Keratinocyte (primary cell): ENCODE data around the gene NAP1L4.

Experiments used
- CTCF ChIP-seq, 3 experiments: IDR thresholded peaks in 1 of 3; conservative IDR thresholded peaks in 1 of 3; optimal IDR thresholded peaks in 1 of 3; 2 replicates in 2 of 3; 3 replicates in 1 of 3; pipeline versions ENCODE3 to v1.5.1; 2011; ENCODE audit warnings: low read length in 3 of 3, mild to moderate bottlenecking in 3 of 3, moderate library complexity in 2 of 3, control low read depth in 1 of 3, inconsistent platforms in 1 of 3; ENCODE audit not compliant: insufficient read depth in 2 of 3; ENCODE audit errors: extremely low read depth in 1 of 3
- EZH2 ChIP-seq: IDR thresholded peaks from one replicate; pipeline ENCODE4 v1.6.1; 2012; ENCODE audit warnings: inconsistent platforms, mild to moderate bottlenecking, low read length, moderate library complexity

GRCh38 chr11:2912498-2912897 lies 79.6 kb downstream of the NAP1L4 start:
- TF ChIP-seq CTCF (optimal IDR thresholded peaks at IDR 0.05 in 1 of 3, IDR thresholded peaks at IDR 0.05 in 1 of 3, conservative IDR thresholded peaks at IDR 0.05 in 1 of 3; ENCODE audit: extremely low read depth in 1 of 3, insufficient read depth in 2 of 3, low read length in 3 of 3) (no peak), EZH2 (no peak)
